Keratinocyte (primary cell): ENCODE measurements around the gene FAM169A.

Experiments
- EZH2 ChIP-seq: IDR thresholded peaks from one replicate; pipeline ENCODE4 v1.6.1; 2012; ENCODE audit warnings: inconsistent platforms, mild to moderate bottlenecking, low read length, moderate library complexity
- TF ChIP-seq, protein P1 (sequence below), 3 experiments: IDR thresholded peaks in 1 of 3; conservative IDR thresholded peaks in 1 of 3; optimal IDR thresholded peaks in 1 of 3; 2 replicates in 2 of 3; 3 replicates in 1 of 3; pipeline versions ENCODE3 to v1.5.1; 2011; ENCODE audit warnings: low read length in 3 of 3, mild to moderate bottlenecking in 3 of 3, moderate library complexity in 2 of 3, control low read depth in 1 of 3, inconsistent platforms in 1 of 3; ENCODE audit not compliant: insufficient read depth in 2 of 3; ENCODE audit errors: extremely low read depth in 1 of 3

DNA sequence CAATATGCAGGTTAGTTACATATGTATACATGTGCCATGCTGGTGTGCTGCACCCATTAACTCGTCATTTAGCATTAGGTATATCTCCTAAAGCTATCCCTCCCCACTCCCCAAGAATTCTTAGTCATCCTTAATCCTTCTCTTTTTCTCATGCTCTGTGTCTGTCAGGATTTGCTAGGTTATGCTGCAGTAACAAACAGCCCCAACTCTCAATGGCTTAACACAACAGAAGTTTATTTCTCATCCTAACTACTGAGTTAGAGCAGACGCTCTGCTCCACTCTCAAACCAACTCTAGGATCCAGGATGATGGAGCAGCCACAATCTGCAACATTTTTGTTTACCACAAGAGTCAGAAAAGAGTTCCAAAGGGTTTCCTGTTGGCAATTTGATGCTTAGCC, 28.2 kb upstream of the FAM169A start:
- TF ChIP-seq, protein P1, sequence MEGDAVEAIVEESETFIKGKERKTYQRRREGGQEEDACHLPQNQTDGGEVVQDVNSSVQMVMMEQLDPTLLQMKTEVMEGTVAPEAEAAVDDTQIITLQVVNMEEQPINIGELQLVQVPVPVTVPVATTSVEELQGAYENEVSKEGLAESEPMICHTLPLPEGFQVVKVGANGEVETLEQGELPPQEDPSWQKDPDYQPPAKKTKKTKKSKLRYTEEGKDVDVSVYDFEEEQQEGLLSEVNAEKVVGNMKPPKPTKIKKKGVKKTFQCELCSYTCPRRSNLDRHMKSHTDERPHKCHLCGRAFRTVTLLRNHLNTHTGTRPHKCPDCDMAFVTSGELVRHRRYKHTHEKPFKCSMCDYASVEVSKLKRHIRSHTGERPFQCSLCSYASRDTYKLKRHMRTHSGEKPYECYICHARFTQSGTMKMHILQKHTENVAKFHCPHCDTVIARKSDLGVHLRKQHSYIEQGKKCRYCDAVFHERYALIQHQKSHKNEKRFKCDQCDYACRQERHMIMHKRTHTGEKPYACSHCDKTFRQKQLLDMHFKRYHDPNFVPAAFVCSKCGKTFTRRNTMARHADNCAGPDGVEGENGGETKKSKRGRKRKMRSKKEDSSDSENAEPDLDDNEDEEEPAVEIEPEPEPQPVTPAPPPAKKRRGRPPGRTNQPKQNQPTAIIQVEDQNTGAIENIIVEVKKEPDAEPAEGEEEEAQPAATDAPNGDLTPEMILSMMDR (optimal IDR thresholded peaks at IDR 0.05 in 1 of 3, IDR thresholded peaks at IDR 0.05 in 1 of 3, conservative IDR thresholded peaks at IDR 0.05 in 1 of 3; ENCODE audit: extremely low read depth in 1 of 3, insufficient read depth in 2 of 3, low read length in 3 of 3), result no peak
- no peak for TF ChIP-seq EZH2
